Vagina (tissue), 2 donors: ENCODE measurements around the gene MPIG6B.

Source experiments
- POLR2A ChIP-seq, 2 donors: fragments of 450-650 bp; IDR thresholded peaks; one replicate each; pipeline ENCODE4 v1.6.1; 2017; ENCODE audit warnings: antibody characterized with exemption in 2 of 2, mild to moderate bottlenecking in 2 of 2, moderate library complexity in 2 of 2
- TF ChIP-seq, protein P1 (sequence below), 3 experiments: fragments of 450-650 bp in 2 of 3; fragments of 200-600 bp in 1 of 3; sonication (generic) in 1 of 3; IDR thresholded peaks; one replicate each; pipeline ENCODE4 v1.5.1; 2017 to 2019; ENCODE audit warnings: antibody characterized with exemption in 3 of 3, mild to moderate bottlenecking in 2 of 3, moderate library complexity in 2 of 3

DNA sequence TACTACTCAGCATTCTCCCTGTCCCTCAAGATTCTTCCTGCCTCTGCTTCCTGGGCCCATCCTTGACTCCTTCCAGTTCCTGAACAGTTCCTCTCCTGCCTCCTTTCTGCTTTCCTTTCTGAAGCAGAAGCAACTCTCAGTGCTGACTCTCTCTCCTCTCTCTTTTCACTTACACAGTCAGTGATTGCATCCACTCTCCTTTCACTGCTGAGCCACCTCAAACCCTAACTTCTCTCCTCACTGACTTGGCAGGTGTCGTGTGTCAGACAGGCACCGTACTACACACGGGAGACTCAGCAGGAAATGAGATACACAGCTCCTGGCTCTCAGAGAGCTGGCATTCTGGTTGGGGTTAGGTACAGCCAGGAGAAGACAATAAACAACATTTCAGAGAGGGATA lies 25.6 kb upstream of the MPIG6B start:
- TF ChIP-seq, protein P1, sequence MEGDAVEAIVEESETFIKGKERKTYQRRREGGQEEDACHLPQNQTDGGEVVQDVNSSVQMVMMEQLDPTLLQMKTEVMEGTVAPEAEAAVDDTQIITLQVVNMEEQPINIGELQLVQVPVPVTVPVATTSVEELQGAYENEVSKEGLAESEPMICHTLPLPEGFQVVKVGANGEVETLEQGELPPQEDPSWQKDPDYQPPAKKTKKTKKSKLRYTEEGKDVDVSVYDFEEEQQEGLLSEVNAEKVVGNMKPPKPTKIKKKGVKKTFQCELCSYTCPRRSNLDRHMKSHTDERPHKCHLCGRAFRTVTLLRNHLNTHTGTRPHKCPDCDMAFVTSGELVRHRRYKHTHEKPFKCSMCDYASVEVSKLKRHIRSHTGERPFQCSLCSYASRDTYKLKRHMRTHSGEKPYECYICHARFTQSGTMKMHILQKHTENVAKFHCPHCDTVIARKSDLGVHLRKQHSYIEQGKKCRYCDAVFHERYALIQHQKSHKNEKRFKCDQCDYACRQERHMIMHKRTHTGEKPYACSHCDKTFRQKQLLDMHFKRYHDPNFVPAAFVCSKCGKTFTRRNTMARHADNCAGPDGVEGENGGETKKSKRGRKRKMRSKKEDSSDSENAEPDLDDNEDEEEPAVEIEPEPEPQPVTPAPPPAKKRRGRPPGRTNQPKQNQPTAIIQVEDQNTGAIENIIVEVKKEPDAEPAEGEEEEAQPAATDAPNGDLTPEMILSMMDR (IDR thresholded peaks at IDR 0.05): no peak
- no peak for TF ChIP-seq POLR2A (IDR thresholded peaks at IDR 0.05)
